Measurements from ENCODE around the gene SETD1B. TPM values are rescaled to one million over a fixed set of nuclear protein-coding genes. Genes with fewer than 3 reads are reported as not detected.
A peak's percentile ranks its signal among the peaks of the same experiment; 100 is the strongest.
"Not testable (repeated sequence)": the region's sequence is repeated elsewhere in the genome, so short reads cannot be mapped to it uniquely, and the experiment has no call there.

Gene SETD1B
- total RNA-seq, 2 experiments from 2014 or later = 13.7 to 14.0 TPM

DNA sequence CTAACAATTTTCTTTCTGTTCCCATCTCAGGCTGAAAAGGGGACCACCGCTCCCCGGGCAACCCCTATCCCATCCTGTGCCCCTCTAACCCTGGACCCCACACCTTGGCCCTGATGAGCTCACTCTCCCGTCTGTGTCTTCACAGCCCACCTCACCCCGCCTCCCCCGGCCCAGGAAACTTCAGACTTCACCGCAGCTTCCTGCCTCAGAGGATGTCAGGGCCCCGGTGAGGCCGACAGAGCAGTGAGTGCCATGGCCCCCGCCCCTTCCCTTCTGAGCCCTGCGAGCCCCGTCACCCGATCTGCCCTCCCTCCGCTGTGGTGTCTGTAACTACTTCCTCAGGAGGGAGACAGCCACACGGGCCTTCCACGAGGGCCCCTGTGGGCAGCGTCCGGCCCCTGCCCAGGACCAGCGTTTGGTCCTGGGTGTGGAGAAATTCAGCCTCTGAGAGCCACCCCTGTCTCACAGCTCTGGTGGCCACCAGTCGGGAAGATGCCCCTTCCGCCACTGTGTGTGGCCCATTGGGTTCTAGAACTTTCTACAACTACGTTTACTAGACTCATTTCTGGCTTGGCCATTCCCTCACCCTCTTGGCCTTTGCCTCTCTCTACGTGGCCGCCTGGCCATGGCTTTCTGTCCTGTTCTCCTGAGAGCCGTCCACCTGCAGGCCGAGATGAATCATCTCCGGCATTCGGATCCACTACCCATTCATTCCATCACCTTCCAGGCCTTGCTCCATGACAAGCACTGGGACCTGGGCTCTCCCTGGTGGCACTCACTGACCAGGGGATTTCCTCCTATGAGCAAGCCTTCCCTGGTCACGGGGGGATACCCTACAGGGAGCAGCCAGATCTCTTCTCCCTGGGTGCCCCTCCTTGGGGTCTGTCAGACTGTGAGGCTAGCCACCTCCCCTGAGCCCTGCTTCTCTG is 13.7 kb upstream of the SETD1B start:
- intact Hi-C loops (cut with DNase I, micrococcal nuclease) = loop anchor here (1.0 to 10.0 kb wide), 8 partner anchors 11 to 1595 kb away; partner anchors contain the start of genes GCN1 (in 1 of the 2), MLXIP (in 1 of the 2), ORAI1 (in 1 of the 2) and TMEM120B (in 1 of the 2)
- Mint-ChIP-seq H3K27ac (peak overlapping the region; percentile 100), H3K9me3 (ENCODE audit: low read depth) (no peaks in the 10 kb centered on the region), H3K36me3 (ENCODE audit: low read depth) (peaks cover 51% of the 10 kb centered on the region), H3K4me1 (peaks cover 68% of the 10 kb centered on the region), H3K27me3 (no peaks in the 10 kb centered on the region), H3K4me3 (peak overlapping the region; percentile 96)
- ATAC-seq (peak; percentile 57), DNase-seq (peak; percentile 96)
- CTCF ChIA-PET = interaction anchor here (0.6 to 11.0 kb wide), 8 partner anchors 9 to 238 kb away, joined by 3 to 439 read pairs (median 3); partner anchors contain the start of genes SETD1B and TMEM120B
- POLR2A ChIA-PET = interaction anchor here (0.6 to 1.3 kb wide), 3 partner anchors 13 to 40 kb away, joined by 3 read pairs; no protein-coding TSS in a partner anchor

- Mint-ChIP-seq H3K27ac (peak overlapping the region; percentile 100), H3K4me3 (peak overlapping the region; percentile 96), H3K36me3 (ENCODE audit: low read depth) (peaks cover 50% of the 10 kb centered on the region), H3K4me1 (peaks cover 67% of the 10 kb centered on the region)
- not testable (repeated sequence) for H3K27me3 Mint-ChIP-seq; H3K9me3 Mint-ChIP-seq (ENCODE audit: low read depth); ATAC-seq; DNase-seq
- intact Hi-C loops (cut with DNase I, micrococcal nuclease) = loop anchor here (1.0 to 10.0 kb wide), 6 partner anchors 11 to 1596 kb away; partner anchors contain the start of genes GCN1 (in 1 of the 2), MLXIP (in 1 of the 2), ORAI1 (in 1 of the 2) and TMEM120B (in 1 of the 2)
- ChIA-PET POLR2A (interaction anchor here (1.3 kb wide), 1 partner anchor 9 kb away, joined by 15 read pairs; no protein-coding TSS in a partner anchor), CTCF (interaction anchor here (0.6 to 11.0 kb wide), 5 partner anchors 11 to 238 kb away, joined by 3 to 439 read pairs (median 40); partner anchors contain the start of genes SETD1B and TMEM120B)
Measured at GRCh38 chr12:121790785-121791184, 13.0 kb upstream of the SETD1B start.

GRCh38 chr12:121791671-121792551 is 11.9 kb upstream of the SETD1B start:
- ChIA-PET POLR2A (interaction anchor here (1.3 to 3.5 kb wide), 3 partner anchors 10 kb away, joined by 14 to 28 read pairs (median 15); no protein-coding TSS in a partner anchor), CTCF (interaction anchor here (0.6 to 11.0 kb wide), 7 partner anchors 12 to 515 kb away, joined by 3 to 439 read pairs (median 5); partner anchors contain the start of genes SETD1B and TMEM120B)
- Mint-ChIP-seq H3K36me3 (ENCODE audit: low read depth) (peaks cover 41% of the 10 kb centered on the region), H3K27ac (peak overlapping the region; percentile 100), H3K4me1 (peaks cover 59% of the 10 kb centered on the region), H3K27me3 (no peaks in the 10 kb centered on the region), H3K9me3 (ENCODE audit: low read depth) (no peaks in the 10 kb centered on the region), H3K4me3 (peak overlapping the region; percentile 96)
- intact Hi-C loops (cut with DNase I, micrococcal nuclease) = loop anchor here (5.0 to 10.0 kb wide), 4 partner anchors 80 to 1597 kb away; partner anchors contain the start of genes GCN1 (in 1 of the 2), MLXIP (in 1 of the 2), ORAI1 (in 1 of the 2) and TMEM120B (in 1 of the 2)
- peak; percentile 53 for DNase-seq
- ATAC-seq = no peak

DNA sequence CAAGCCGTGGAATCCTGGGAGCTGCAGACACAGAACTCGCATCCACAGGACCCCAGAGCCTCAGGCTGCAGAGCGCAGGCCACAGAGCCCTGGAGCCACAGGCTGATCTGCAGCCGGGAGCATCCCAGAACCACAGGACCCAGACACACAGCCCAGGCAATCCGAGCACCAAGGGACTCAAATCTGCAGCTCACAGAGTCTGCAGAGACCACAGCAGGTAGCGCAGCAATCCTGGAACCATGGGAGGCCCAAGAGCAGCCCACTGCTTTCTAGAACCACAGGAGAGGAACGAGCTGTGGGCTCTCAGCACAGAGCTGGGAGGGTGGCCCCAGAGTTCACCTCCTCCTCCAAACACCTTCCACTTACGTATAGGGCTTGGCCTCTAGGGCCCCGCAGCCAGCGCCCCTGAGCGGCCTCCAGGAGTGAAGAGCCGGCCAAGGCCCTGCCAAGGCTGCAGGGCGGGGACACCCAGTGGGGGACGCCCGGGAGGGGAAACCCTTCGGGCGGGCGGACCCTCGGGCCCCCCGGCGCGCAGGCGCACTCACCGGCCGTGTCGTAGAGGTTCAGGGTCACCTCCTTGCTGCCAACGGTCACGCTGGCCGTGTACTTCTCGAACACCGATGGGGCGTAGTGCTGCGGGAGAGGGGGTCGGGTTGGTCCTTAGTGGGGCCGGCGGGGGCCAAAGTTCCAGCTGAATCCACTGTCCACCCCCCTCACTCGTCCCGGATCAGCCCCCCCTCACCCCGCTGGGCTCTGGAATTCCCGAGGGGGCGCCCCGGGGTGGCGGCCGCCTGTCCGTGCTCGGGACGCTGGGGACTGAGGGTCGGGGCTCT is 11.0 kb upstream of the SETD1B start:
- ATAC-seq (peak; percentile 9), DNase-seq (peak; percentile 81)
- Mint-ChIP-seq H3K27ac (peak overlapping the region; percentile 100), H3K4me1 (peaks cover 58% of the 10 kb centered on the region), H3K4me3 (peak overlapping the region; percentile 96), H3K27me3 (no peaks in the 10 kb centered on the region), H3K9me3 (ENCODE audit: low read depth) (no peaks in the 10 kb centered on the region), H3K36me3 (ENCODE audit: low read depth) (peaks cover 38% of the 10 kb centered on the region)
- intact Hi-C loops (cut with DNase I, micrococcal nuclease) = loop anchor here (1.0 to 10.0 kb wide), 5 partner anchors 9 to 1598 kb away; partner anchors contain the start of genes GCN1 (in 1 of the 2), MLXIP (in 1 of the 2), ORAI1 (in 1 of the 2) and TMEM120B (in 1 of the 2)
- ChIA-PET CTCF (interaction anchor here (0.6 to 11.0 kb wide), 11 partner anchors 13 to 514 kb away, joined by 3 to 439 read pairs (median 5); partner anchors contain the start of genes PSMD9, SETD1B and TMEM120B), POLR2A (interaction anchor here (1.1 to 3.5 kb wide), 3 partner anchors 9 to 13 kb away, joined by 5 to 28 read pairs (median 14); no protein-coding TSS in a partner anchor)

GRCh38 chr12:121793440-121793837 is 10.4 kb upstream of the SETD1B start, which contains the start of gene RHOF:
TSS of gene RHOF (minus strand) at chr12:121793688. CDS start at chr12:121793633, 55 bp downstream.
- Mint-ChIP-seq H3K27ac (peak within 1 kb of the TSS; percentile 100), H3K27me3 (no peaks in the 10 kb centered on the region), H3K4me3 (peak within 1 kb of the TSS; percentile 96), H3K9me3 (ENCODE audit: low read depth) (no peaks in the 10 kb centered on the region), H3K36me3 (ENCODE audit: low read depth) (peaks cover 35% of the 10 kb centered on the region), H3K4me1 (peaks cover 56% of the 10 kb centered on the region)
- intact Hi-C loops (cut with DNase I, micrococcal nuclease) = loop anchor here (1.0 to 10.0 kb wide), 5 partner anchors 9 to 1599 kb away; partner anchors contain the start of genes GCN1 (in 1 of the 2), MLXIP (in 1 of the 2), ORAI1 (in 1 of the 2) and TMEM120B (in 1 of the 2)
- POLR2A ChIA-PET = interaction anchor here (0.5 to 3.5 kb wide), 7 partner anchors 9 to 95 kb away, joined by 3 to 32 read pairs (median 5); partner anchors contain the start of gene PSMD9
- ATAC-seq (peak; percentile 17), DNase-seq (peak; percentile 89)
- CTCF ChIA-PET = interaction anchor here (0.6 to 11.0 kb wide), 23 partner anchors 14 to 328 kb away, joined by 3 to 439 read pairs (median 10); partner anchors contain the start of genes CFAP251, ORAI1, PSMD9 and SETD1B

DNA sequence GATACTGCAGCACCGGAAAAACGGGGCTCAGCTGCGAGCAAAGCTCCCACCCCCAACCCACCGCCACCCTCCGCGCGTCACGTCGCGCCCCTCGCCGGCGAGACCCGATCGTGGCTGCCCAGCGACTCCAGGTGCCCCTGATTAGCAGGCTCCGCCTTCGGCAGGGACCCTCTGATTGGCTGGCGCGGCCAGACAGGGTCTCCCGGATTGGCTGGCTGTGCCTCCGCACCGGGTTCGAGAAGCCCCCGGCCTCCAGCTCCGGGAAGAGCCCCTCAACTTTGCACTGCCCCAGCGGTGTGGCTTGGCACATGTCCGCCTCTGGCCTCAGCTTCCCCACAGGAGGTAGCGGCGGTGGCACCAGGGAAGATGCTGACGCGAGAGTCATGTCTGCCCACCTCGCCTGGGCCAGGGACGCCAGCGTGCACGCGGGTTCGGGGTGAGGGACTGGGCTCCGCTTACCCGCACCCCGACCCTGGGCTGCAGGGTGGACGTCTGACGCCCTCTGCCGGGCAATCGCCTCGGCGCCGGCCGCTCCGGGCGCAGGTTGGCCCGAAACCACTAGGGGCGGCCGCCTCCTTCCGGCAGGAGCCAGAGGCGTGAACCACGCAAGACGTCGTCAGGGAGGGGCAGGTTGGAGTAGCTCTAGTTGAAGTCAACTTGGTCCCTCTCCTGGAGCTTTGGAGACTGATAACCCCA is 9.8 kb upstream of the SETD1B start:
- Mint-ChIP-seq H3K4me1 (peaks cover 56% of the 10 kb centered on the region), H3K27me3 (no peaks in the 10 kb centered on the region), H3K9me3 (ENCODE audit: low read depth) (no peaks in the 10 kb centered on the region), H3K27ac (peak overlapping the region; percentile 92), H3K4me3 (peak overlapping the region; percentile 96), H3K36me3 (ENCODE audit: low read depth) (peaks cover 39% of the 10 kb centered on the region)
- intact Hi-C loops (cut with DNase I, micrococcal nuclease) = loop anchor here (1.0 to 10.0 kb wide), 15 partner anchors 10 to 1599 kb away; partner anchors contain the start of genes PSMD9 (in 2 of the 2), TMEM120B (in 2 of the 2), DIABLO (in 1 of the 2) and GCN1 (in 1 of the 2)
- CTCF ChIA-PET = interaction anchor here (0.6 to 11.0 kb wide), 53 partner anchors 13 to 1196 kb away, joined by 3 to 439 read pairs (median 4); partner anchors contain the start of genes CFAP251, ORAI1, PSMD9 and SETD1B
- POLR2A ChIA-PET = interaction anchor here (0.5 to 3.5 kb wide), 15 partner anchors 8 to 1551 kb away, joined by 3 to 32 read pairs (median 4); partner anchors contain the start of genes PSMD9 and TMEM120B
- peak; percentile 98 for DNase-seq
- ATAC-seq = peak; percentile 63

- Mint-ChIP-seq H3K27me3 (no peaks in the 10 kb centered on the region), H3K4me1 (peaks cover 56% of the 10 kb centered on the region), H3K9me3 (ENCODE audit: low read depth) (no peaks in the 10 kb centered on the region), H3K36me3 (ENCODE audit: low read depth) (peaks cover 41% of the 10 kb centered on the region), H3K4me3 (peak overlapping the region; percentile 96), H3K27ac (peak overlapping the region; percentile 92)
- intact Hi-C loops (cut with DNase I, micrococcal nuclease) = loop anchor here (1.0 to 10.0 kb wide), 14 partner anchors 12 to 1600 kb away; partner anchors contain the start of genes PSMD9 (in 2 of the 2), TMEM120B (in 2 of the 2), DIABLO (in 1 of the 2) and GCN1 (in 1 of the 2)
- CTCF ChIA-PET = interaction anchor here (0.6 to 11.0 kb wide), 55 partner anchors 13 to 1196 kb away, joined by 3 to 439 read pairs (median 4); partner anchors contain the start of genes CFAP251, MORN3, ORAI1 and PSMD9
- POLR2A ChIA-PET = interaction anchor here (0.5 to 3.5 kb wide), 13 partner anchors 7 to 316 kb away, joined by 3 to 32 read pairs (median 4); partner anchors contain the start of genes PSMD9 and TMEM120B
- ATAC-seq (peak; percentile 20), DNase-seq (peak; percentile 70)
Measured at GRCh38 chr12:121794534-121795033, 9.2 kb upstream of the SETD1B start.
